GM12878 (cell line): ENCODE data around the gene ZYG11A. TPM values are rescaled to one million over a fixed set of nuclear protein-coding genes. Genes with fewer than 3 reads are reported as not detected.
"Not testable (repeated sequence)": the region's sequence is repeated elsewhere in the genome, so short reads cannot be mapped to it uniquely, and the experiment has no call there.

ENCODE experiments used
- ATAC-seq: fragments of 200-7000 bp; cut with Tn5 transposase; 3 replicates; pipeline ENCODE4 v1.9.1; 2020; ENCODE audit warnings: mild to moderate bottlenecking, moderate library complexity
- BruUV-seq: library from RNA; stranded (reverse); fragments of 400-500 nt; replicated peaks from 2 replicates; lab custom pipeline; 2021; lab: Mats Ljungman, UMichigan
- CTCF ChIA-PET: fragments of 300-600 bp; sonication (Branson Sonifier 250); formaldehyde crosslinking; extraction: SDS; loops from one replicate; lab custom pipeline; 2021; ENCODE audit warnings: inconsistent platforms; lab: Yijun Ruan, JAX
- POLR2A ChIA-PET: fragments of 350-600 bp; formaldehyde crosslinking; extraction: SDS; loops from one replicate; lab custom pipeline; 2021; ENCODE audit warnings: inconsistent platforms; lab: Charles Lee
- RAD21 ChIA-PET: fragments of 300-600 bp; sonication (Branson Sonifier 250); formaldehyde crosslinking; loops from one replicate; lab custom pipeline; 2023; ENCODE audit warnings: antibody characterized with exemption; ENCODE audit not compliant: unreplicated experiment; lab: Charles Lee
- SMC1A ChIA-PET: fragments of 300-600 bp; sonication (Branson Sonifier 250); formaldehyde crosslinking; loops from one replicate; lab custom pipeline; 2023; ENCODE audit not compliant: unreplicated experiment, uncharacterized antibody; lab: Charles Lee
- DNase-seq: peaks from one replicate; pipeline ENCODE4 v3.0.0-alpha.2; 2011; ENCODE audit warnings: low read depth, low spot score
- FAIRE-seq: peaks from 3 replicates; lab custom pipeline; 2011; peaks lifted over from hg19 to GRCh38; lab: Jason Lieb, UNC
- H2AFZ ChIP-seq: 2 replicates; pipeline ENCODE4 v1.6.0; 2011; ENCODE audit warnings: low read depth, low read length, control low read depth; ENCODE audit not compliant: control insufficient read depth
- H3K27ac ChIP-seq: 2 replicates; pipeline ENCODE4 v1.5.1; 2011; ENCODE audit warnings: control low read depth; ENCODE audit not compliant: control insufficient read depth, insufficient read depth
- H3K27me3 ChIP-seq, 2 experiments: replicated peaks in 1 of 2; 2 replicates each; pipeline versions ENCODE4 v1.6.0 to v1.6.1; 2011; ENCODE audit warnings: low read length in 1 of 2; ENCODE audit not compliant: control insufficient read depth in 2 of 2, insufficient read depth in 2 of 2
- H3K36me3 ChIP-seq, 2 experiments: 2 replicates each; pipeline ENCODE4 v1.5.1; 2011; ENCODE audit warnings: low read length in 1 of 2; ENCODE audit not compliant: control insufficient read depth in 2 of 2, insufficient read depth in 2 of 2
- H3K4me1 ChIP-seq: 2 replicates; pipeline ENCODE4 v1.6.1; 2011; ENCODE audit warnings: mild to moderate bottlenecking, low read length, moderate library complexity, mixed read lengths; ENCODE audit not compliant: control insufficient read depth, insufficient read depth
- H3K4me2 ChIP-seq: 2 replicates; pipeline ENCODE4 v1.6.0; 2011; ENCODE audit warnings: control low read depth; ENCODE audit not compliant: control insufficient read depth, insufficient read depth
- H3K4me3 ChIP-seq: fragments of 200-600 bp; sonication (generic); 2 replicates; pipeline ENCODE4 v1.5.1; 2016
- H3K79me2 ChIP-seq: 2 replicates; pipeline ENCODE4 v1.6.0; 2011; ENCODE audit warnings: low read length; ENCODE audit not compliant: control insufficient read depth, insufficient read depth
- H3K9ac ChIP-seq: 2 replicates; pipeline ENCODE4 v1.8.0; 2011; ENCODE audit warnings: low read length, control low read depth, mixed read lengths; ENCODE audit not compliant: control insufficient read depth, insufficient read depth
- H3K9me3 ChIP-seq: replicated peaks from 3 replicates; pipeline ENCODE4 v1.5.1; 2011; ENCODE audit warnings: mild to moderate bottlenecking, low read length; ENCODE audit not compliant: control insufficient read depth, insufficient read depth
- H4K20me1 ChIP-seq: 2 replicates; pipeline ENCODE4 v1.6.0; 2011; ENCODE audit not compliant: control insufficient read depth, insufficient read depth
- SREBF1 ChIP-seq: IDR thresholded peaks from 2 replicates; pipeline ENCODE4 v1.6.1; 2012; ENCODE audit warnings: mild to moderate bottlenecking, low read length
- WGBS: methylation state at CpG from one replicate; pipeline ENCODE4 v1.1.6; 2016; ENCODE audit warnings: low lambda C conversion rate; ENCODE audit not compliant: insufficient replicate concordance, insufficient coverage; ENCODE audit errors: missing lambda C conversion rate; 5-methylcytosine and 5-hydroxymethylcytosine counted together
- in situ Hi-C: fragments of 300-500 bp; cut with MboI; formaldehyde crosslinking; loops from 9 replicates; pipeline ENCODE4 v1.14.3; 2018; ENCODE audit warnings: mixed read lengths
- intact Hi-C: fragments of 100-400 bp; cut with micrococcal nuclease; formaldehyde crosslinking; loops from one replicate; pipeline ENCODE4 v1.14.2; 2022; ENCODE audit not compliant: unreplicated experiment
- polyA plus RNA-seq, 11 experiments: library from polyadenylated mRNA; depleted of rRNA in 4 of 11; unstranded in 6 of 11; stranded (reverse) in 5 of 11; fragments of >200 nt; fragmentation: Nextera tagmentation in 4 of 11; fragmentation: Illumina TruSeq in 1 of 11; extraction: Ambion mirVana in 4 of 11; extraction: Trizol in 1 of 11; gene quantifications; 1 replicate in 1 of 11; 2 replicates in 10 of 11; pipeline versions ENCODE4 v1.2.1 to v1.2.3, GENCODE V29; 2011 to 2016; ENCODE audit warnings: inconsistent platforms in 2 of 11, missing spikeins in 2 of 11, low read depth in 1 of 11
- total RNA-seq, 4 experiments: library from RNA; depleted of rRNA in 3 of 4; stranded (reverse); fragments of >200 nt in 3 of 4; fragmentation: Illumina TruSeq in 1 of 4; extraction: Trizol in 1 of 4; gene quantifications; 2 replicates each; pipeline versions ENCODE4 v1.2.1 to v1.2.3, GENCODE V29; 2013 to 2021

The ZYG11A gene
- total and polyA plus RNA-seq, 10 of the 15 experiments (the other 5 are each of a cell fraction or from before 2014, with no cell fraction given): 0.22 to 6.4 (median 0.68) TPM

DNA sequence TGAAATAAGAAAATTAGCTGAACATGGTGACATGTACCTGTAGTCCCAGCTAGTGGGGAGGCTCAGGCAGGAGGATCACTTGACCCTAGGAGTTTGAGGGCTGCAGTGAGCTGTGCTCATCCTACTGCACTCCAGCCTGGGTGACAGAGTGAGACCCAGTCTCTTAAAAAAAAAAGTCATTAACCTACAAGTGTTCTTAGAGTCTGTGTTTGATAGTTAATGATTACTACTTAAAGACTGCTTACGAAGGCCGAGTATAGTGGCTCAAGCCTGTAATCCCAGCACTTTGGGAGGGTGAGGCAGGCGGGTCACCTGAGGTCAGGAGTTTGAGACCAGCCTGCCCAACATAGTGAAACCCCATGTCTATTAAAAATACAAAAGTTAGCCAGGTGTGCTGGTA, 38.5 kb upstream of the ZYG11A start:
- H3K36me3 ChIP-seq, H3K4me2 ChIP-seq, H3K9me3 ChIP-seq, H4K20me1 ChIP-seq, H3K4me3 ChIP-seq, H3K27ac ChIP-seq, H3K27me3 ChIP-seq, H2AFZ ChIP-seq, H3K4me1 ChIP-seq, DNase-seq, H3K79me2 ChIP-seq, BruUV-seq, SMC1A ChIA-PET, in situ Hi-C loops, RAD21 ChIA-PET, FAIRE-seq, ATAC-seq, intact Hi-C loops, H3K9ac ChIP-seq: not testable (repeated sequence)
- CTCF ChIA-PET: interaction anchor here (0.6 kb wide), 1 partner anchor 103 kb away, joined by 3 read pairs; no protein-coding TSS in a partner anchor
- 97% methylated on average over 3 of the region's 3 CpGs for whole genome bisulfite sequencing
- POLR2A ChIA-PET: interaction anchor here (1.0 kb wide), 1 partner anchor 12 kb away, joined by 5 read pairs; no protein-coding TSS in a partner anchor

DNA sequence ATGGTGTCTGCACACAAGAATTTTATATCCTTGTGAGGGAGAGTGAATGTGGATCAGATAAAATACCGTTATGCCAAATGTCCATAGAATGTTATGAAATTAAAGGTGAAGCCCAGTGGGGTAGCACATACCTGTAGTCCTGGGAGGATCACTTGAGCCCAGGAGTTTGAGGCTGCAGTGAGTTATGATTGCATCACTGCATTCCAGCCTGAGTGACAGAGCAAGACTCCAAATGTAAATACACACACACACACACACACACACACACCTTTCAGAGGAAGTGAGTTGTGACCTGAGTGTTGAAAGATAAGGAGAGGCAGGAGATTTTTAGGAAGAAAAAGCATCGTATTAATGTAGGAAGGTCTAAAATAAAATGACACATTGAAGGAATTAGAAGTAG, 28.1 kb upstream of the ZYG11A start:
- TF ChIP-seq SREBF1: no peak
- TF ChIP-seq, all 136 proteins: peak for 0
- ChIA-PET RAD21 (no interaction called here), SMC1A (interaction anchor here (0.7 kb wide), 1 partner anchor 73 kb away, joined by 3 read pairs; no protein-coding TSS in a partner anchor), POLR2A (no interaction called here), CTCF (no interaction called here)
- Histone ChIP-seq H3K9me3 (no peaks in the 10 kb centered on the region), H3K4me3 (no peak overlapping the region), H3K4me2 (no peak overlapping the region), H3K36me3 (no peaks in the 10 kb centered on the region; a peak in 1 of 4 replicates), H3K27me3 (no peaks in the 10 kb centered on the region), H3K27ac (no peak overlapping the region), H3K4me1 (no peaks in the 10 kb centered on the region), H3K9ac (no peak overlapping the region), H2AFZ (no peak overlapping the region), H4K20me1 (no peaks in the 10 kb centered on the region), H3K79me2 (no peaks in the 10 kb centered on the region)
- in situ Hi-C loops: no loop called here
- intact Hi-C loops: no loop called here
- no TSS peak for BruUV-seq
- FAIRE-seq: peak; percentile 18
- 94% methylated on average over 2 of the region's 2 CpGs for WGBS
- DNase-seq: no peak
- ATAC-seq: no peak

DNA sequence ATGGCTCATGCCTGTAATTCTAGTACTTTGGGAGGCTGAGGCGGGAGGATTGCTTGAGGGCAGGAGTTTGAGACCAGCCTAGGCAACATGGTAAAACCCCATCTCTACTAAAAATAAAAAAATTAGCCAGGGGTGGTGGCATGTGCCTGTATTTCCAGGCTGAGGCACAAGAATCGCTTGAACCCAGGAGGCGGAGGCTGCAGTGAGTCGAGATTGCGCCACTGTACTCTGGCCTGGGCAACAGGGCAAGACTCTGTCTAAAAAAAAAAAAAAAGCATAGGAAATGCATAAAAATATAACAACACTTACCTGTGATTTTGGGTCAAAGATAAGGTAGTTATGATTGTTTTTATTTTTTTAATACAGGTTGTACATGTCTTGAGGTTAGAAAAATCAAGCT, 21.7 kb upstream of the ZYG11A start:
- H3K4me1 ChIP-seq, intact Hi-C loops, H3K27me3 ChIP-seq, in situ Hi-C loops, DNase-seq, H4K20me1 ChIP-seq, H3K4me3 ChIP-seq, H3K79me2 ChIP-seq, H3K9me3 ChIP-seq, FAIRE-seq, H3K36me3 ChIP-seq, H2AFZ ChIP-seq, ATAC-seq, H3K27ac ChIP-seq, BruUV-seq, H3K4me2 ChIP-seq, H3K9ac ChIP-seq: not testable (repeated sequence)
- ChIA-PET POLR2A (interaction anchor here (1.2 kb wide), 1 partner anchor 94 kb away, joined by 3 read pairs; the partner anchor contains the start of gene ZYG11B), RAD21 (interaction anchor here (1.4 kb wide), 1 partner anchor 117 kb away, joined by 3 read pairs; no protein-coding TSS in a partner anchor), CTCF (interaction anchor here (0.6 kb wide), 1 partner anchor 86 kb away, joined by 4 read pairs; no protein-coding TSS in a partner anchor), SMC1A (interaction anchor here (1.1 to 1.3 kb wide), 2 partner anchors 20 to 21 kb away, joined by 3 to 5 read pairs; no protein-coding TSS in a partner anchor)
- 96% methylated on average over 5 of the region's 5 CpGs for WGBS
